Amniotic stem cell (primary cell): ENCODE measurements around the gene POLRMT.
"Not testable (repeated sequence)": the region's sequence is repeated elsewhere in the genome, so short reads cannot be mapped to it uniquely, and the experiment has no call there.

Source experiments
- DNase-seq: peaks from one replicate; lab custom pipeline; 2025; lab: John Stamatoyannopoulos, UW

Gene POLRMT

GRCh38 chr19:626566-626965 is 6.8 kb downstream of the POLRMT start:
- DNase-seq = not testable (repeated sequence)

GRCh38 chr19:625257-625656 is 8.1 kb downstream of the POLRMT start:
- no peak for DNase-seq

- no peak for DNase-seq
Observed at GRCh38 chr19:624433-625109, 8.8 kb downstream of the POLRMT start.

- peak; percentile 78 for DNase-seq
Observed at GRCh38 chr19:623974-624373, 9.4 kb downstream of the POLRMT start.

- DNase-seq = no peak
Observed at GRCh38 chr19:623175-623916, 10.0 kb downstream of the POLRMT start.

- no peak for DNase-seq
Observed at GRCh38 chr19:622666-623065, 10.7 kb downstream of the POLRMT start.

- DNase-seq = no peak
Observed at GRCh38 chr19:621819-622218, 11.5 kb downstream of the POLRMT start.

- not testable (repeated sequence) for DNase-seq
Observed at GRCh38 chr19:621191-621590, 12.1 kb downstream of the POLRMT start.

- DNase-seq = no peak
Observed at GRCh38 chr19:620166-620862, 13.0 kb downstream of the POLRMT start.

- DNase-seq = no peak
Observed at GRCh38 chr19:619286-620002, 13.9 kb downstream of the POLRMT start.

- no peak for DNase-seq
Observed at GRCh38 chr19:618674-619285, 14.6 kb downstream of the POLRMT start.

- DNase-seq = no peak
Observed at GRCh38 chr19:618247-618619, 15.1 kb downstream of the POLRMT start.

- no peak for DNase-seq
Observed at GRCh38 chr19:617551-618246, 15.6 kb downstream of the POLRMT start.

- DNase-seq = no peak
Observed at GRCh38 chr19:616747-617526, 16.4 kb downstream of the POLRMT start.

GRCh38 chr19:616062-616700 is 17.2 kb downstream of the POLRMT start:
- no peak for DNase-seq

GRCh38 chr19:615619-616018 is 17.7 kb downstream of the POLRMT start:
- no peak for DNase-seq

GRCh38 chr19:613732-614567 is 19.4 kb downstream of the POLRMT start:
- DNase-seq = no peak

GRCh38 chr19:612941-613340 is 20.4 kb downstream of the POLRMT start:
- no peak for DNase-seq

- DNase-seq = peak; percentile 71
Observed at GRCh38 chr19:611481-611868, 21.9 kb downstream of the POLRMT start.
